ENCODE measurements around the gene RAB10. TPM values are rescaled to one million over a fixed set of nuclear protein-coding genes. Genes with fewer than 3 reads are reported as not detected.
"Not testable (repeated sequence)": the region's sequence is repeated elsewhere in the genome, so short reads cannot be mapped to it uniquely, and the experiment has no call there.

The RAB10 gene
- polyA plus RNA-seq, 2 donors, result 190 to 320 TPM

DNA sequence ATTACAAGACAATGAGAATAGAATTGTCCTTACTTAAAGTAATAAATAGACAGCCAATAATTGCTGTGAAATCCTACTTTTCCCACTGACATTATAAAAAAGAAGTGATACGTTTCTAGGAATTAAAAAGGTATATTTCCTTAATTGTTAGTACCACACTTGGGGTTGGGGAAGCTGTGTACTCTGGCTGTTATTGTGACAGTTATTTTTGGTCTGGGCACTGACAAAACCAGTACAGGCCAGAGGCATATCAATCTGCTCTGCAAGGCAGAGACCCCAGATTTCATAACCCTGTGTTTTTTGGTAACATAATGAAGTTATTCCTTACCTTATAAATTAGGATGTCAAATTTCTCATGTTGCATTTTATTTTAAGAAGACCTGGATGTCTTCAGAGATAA lies 66.5 kb downstream of the RAB10 start:
- Histone ChIP-seq H3K27me3 (ENCODE audit: control insufficient read depth in 1 of 2, insufficient read depth in 2 of 2, low read length in 2 of 2) (no peaks in the 10 kb centered on the region), H3K4me1 (ENCODE audit: control insufficient read depth in 2 of 2, insufficient read depth in 2 of 2, low read length in 1 of 2) (peaks cover 0 to 1% of the 10 kb centered on the region in 2 donors), H3K4me3 (ENCODE audit: low read depth in 1 of 2, low read length in 2 of 2) (no peak overlapping the region), H3K27ac (ENCODE audit: low read depth in 2 of 2, low read length in 1 of 2) (no peak overlapping the region), H3K9me3 (ENCODE audit: control insufficient read depth in 2 of 2, insufficient read depth in 1 of 2, low read depth in 1 of 2, low read length in 1 of 2) (no peaks in the 10 kb centered on the region), H3K36me3 (ENCODE audit: control insufficient read depth in 2 of 2, insufficient read depth in 2 of 2, low read length in 1 of 2) (peaks cover 7 to 8% of the 10 kb centered on the region in 2 donors)
- whole genome bisulfite sequencing, 2 donors, result 75 to 80% methylated on average over 1 of the region's 1 CpG

DNA sequence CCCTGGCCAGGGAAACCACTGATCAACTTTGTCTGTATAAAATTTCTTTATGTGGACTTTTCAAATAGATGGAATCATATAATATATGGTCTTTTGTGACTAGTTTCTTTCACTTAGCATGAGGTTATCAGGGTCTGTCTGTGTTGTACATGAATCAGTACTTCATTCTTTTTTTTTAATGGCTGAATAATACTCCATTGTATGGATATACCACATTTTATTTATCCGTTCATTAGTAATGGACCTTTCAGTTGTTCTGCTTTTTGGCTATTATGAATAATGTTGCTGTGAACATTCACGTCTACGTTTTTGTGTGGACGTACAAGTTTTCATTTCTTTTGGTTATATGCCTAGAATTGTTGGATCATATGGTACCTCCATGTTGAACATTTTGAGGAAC lies 69.9 kb downstream of the RAB10 start:
- Histone ChIP-seq H3K36me3 (ENCODE audit: control insufficient read depth in 2 of 2, insufficient read depth in 2 of 2, low read length in 1 of 2) (peaks cover 7 to 8% of the 10 kb centered on the region in 2 donors), H3K4me1 (ENCODE audit: control insufficient read depth in 2 of 2, insufficient read depth in 2 of 2, low read length in 1 of 2) (no peaks in the 10 kb centered on the region), H3K9me3 (ENCODE audit: control insufficient read depth in 2 of 2, insufficient read depth in 1 of 2, low read depth in 1 of 2, low read length in 1 of 2) (no peaks in the 10 kb centered on the region), H3K4me3 (ENCODE audit: low read depth in 1 of 2, low read length in 2 of 2) (no peak overlapping the region), H3K27me3 (ENCODE audit: control insufficient read depth in 1 of 2, insufficient read depth in 2 of 2, low read length in 2 of 2) (no peaks in the 10 kb centered on the region), H3K27ac (ENCODE audit: low read depth in 2 of 2, low read length in 1 of 2) (no peak overlapping the region)
- 97 to 98% methylated on average over 4 of the region's 4 CpGs for WGBS, 2 donors

DNA sequence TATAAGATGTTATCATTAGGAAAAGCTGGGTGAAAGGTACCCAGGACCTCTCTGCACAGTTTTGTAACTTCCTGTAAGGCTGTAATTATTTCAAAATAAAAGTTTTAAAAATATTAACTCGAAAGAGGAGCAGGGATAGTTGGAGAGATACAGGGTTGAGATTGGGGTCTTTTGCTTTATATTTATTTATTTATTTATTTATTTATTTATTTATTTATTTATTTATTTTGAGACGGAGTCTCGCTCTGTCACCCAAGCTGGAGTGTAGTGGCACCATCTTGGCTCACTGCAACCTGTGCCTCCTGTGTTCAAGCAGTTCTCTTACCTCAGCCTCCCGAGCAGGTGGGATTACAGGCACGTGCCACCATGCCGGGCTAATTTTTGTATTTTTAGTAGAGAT lies 74.8 kb downstream of the RAB10 start:
- H3K4me1 ChIP-seq (ENCODE audit: control insufficient read depth in 2 of 2, insufficient read depth in 2 of 2, low read length in 1 of 2); H3K27me3 ChIP-seq (ENCODE audit: control insufficient read depth in 1 of 2, insufficient read depth in 2 of 2, low read length in 2 of 2); H3K9me3 ChIP-seq (ENCODE audit: control insufficient read depth in 2 of 2, insufficient read depth in 1 of 2, low read depth in 1 of 2, low read length in 1 of 2); H3K4me3 ChIP-seq (ENCODE audit: low read depth in 1 of 2, low read length in 2 of 2); H3K27ac ChIP-seq (ENCODE audit: low read depth in 2 of 2, low read length in 1 of 2); H3K36me3 ChIP-seq (ENCODE audit: control insufficient read depth in 2 of 2, insufficient read depth in 2 of 2, low read length in 1 of 2): not testable (repeated sequence)
- 99% methylated on average over 6 of the region's 6 CpGs for WGBS, 2 donors

DNA sequence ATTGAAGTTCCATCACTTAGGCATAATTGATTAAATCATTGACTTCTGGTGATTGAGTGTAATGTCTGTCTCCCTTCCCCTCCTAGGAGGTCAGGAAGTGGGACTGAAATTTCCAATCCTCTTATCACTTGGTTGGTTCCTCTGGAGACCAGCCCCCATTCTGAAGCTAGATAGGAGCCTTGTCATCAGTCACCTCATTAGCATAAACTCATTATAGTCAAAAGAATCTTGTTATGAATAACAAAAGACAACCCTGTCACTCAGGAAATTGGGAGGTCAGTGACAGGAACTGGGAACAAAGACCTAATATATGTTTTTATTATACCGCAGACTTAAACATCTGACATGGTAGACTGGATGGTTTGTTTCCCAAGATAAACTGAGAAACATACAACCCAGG lies 78.3 kb downstream of the RAB10 start:
- WGBS, 2 donors, result 93 to 98% methylated on average over 1 of the region's 1 CpG
- H3K4me1 ChIP-seq (ENCODE audit: control insufficient read depth in 2 of 2, insufficient read depth in 2 of 2, low read length in 1 of 2), result no peaks in the 10 kb centered on the region
- H3K27me3 ChIP-seq (ENCODE audit: control insufficient read depth in 1 of 2, insufficient read depth in 2 of 2, low read length in 2 of 2), result no peaks in the 10 kb centered on the region
- H3K27ac ChIP-seq (ENCODE audit: low read depth in 2 of 2, low read length in 1 of 2), result no peak overlapping the region
- H3K4me3 ChIP-seq (ENCODE audit: low read depth in 1 of 2, low read length in 2 of 2), result no peak overlapping the region
- peaks cover 3 to 7% of the 10 kb centered on the region in 2 donors for H3K36me3 ChIP-seq (ENCODE audit: control insufficient read depth in 2 of 2, insufficient read depth in 2 of 2, low read length in 1 of 2)
- H3K9me3 ChIP-seq (ENCODE audit: control insufficient read depth in 2 of 2, insufficient read depth in 1 of 2, low read depth in 1 of 2, low read length in 1 of 2), result no peaks in the 10 kb centered on the region

GRCh38 chr2:26114151-26114550 lies 80.3 kb downstream of the RAB10 start:
- WGBS, 2 donors, result 86 to 88% methylated on average over 2 of the region's 2 CpGs
- H3K4me1 ChIP-seq (ENCODE audit: control insufficient read depth in 2 of 2, insufficient read depth in 2 of 2, low read length in 1 of 2), result no peaks in the 10 kb centered on the region
- no peak overlapping the region for H3K27ac ChIP-seq (ENCODE audit: low read depth in 2 of 2, low read length in 1 of 2)
- no peak overlapping the region for H3K4me3 ChIP-seq (ENCODE audit: low read depth in 1 of 2, low read length in 2 of 2)
- H3K9me3 ChIP-seq (ENCODE audit: control insufficient read depth in 2 of 2, insufficient read depth in 1 of 2, low read depth in 1 of 2, low read length in 1 of 2), result no peaks in the 10 kb centered on the region
- no peaks in the 10 kb centered on the region for H3K27me3 ChIP-seq (ENCODE audit: control insufficient read depth in 1 of 2, insufficient read depth in 2 of 2, low read length in 2 of 2)
- H3K36me3 ChIP-seq (ENCODE audit: control insufficient read depth in 2 of 2, insufficient read depth in 2 of 2, low read length in 1 of 2), result peaks cover 3 to 7% of the 10 kb centered on the region in 2 donors

- Histone ChIP-seq H3K9me3 (ENCODE audit: control insufficient read depth in 2 of 2, insufficient read depth in 1 of 2, low read depth in 1 of 2, low read length in 1 of 2) (no peaks in the 10 kb centered on the region), H3K4me1 (ENCODE audit: control insufficient read depth in 2 of 2, insufficient read depth in 2 of 2, low read length in 1 of 2) (peaks cover 0 to 2% of the 10 kb centered on the region in 2 donors), H3K27me3 (ENCODE audit: control insufficient read depth in 1 of 2, insufficient read depth in 2 of 2, low read length in 2 of 2) (no peaks in the 10 kb centered on the region), H3K4me3 (ENCODE audit: low read depth in 1 of 2, low read length in 2 of 2) (no peak overlapping the region), H3K36me3 (ENCODE audit: control insufficient read depth in 2 of 2, insufficient read depth in 2 of 2, low read length in 1 of 2) (no peaks in the 10 kb centered on the region), H3K27ac (ENCODE audit: low read depth in 2 of 2, low read length in 1 of 2) (no peak overlapping the region)
- 75 to 78% methylated on average over 4 of the region's 4 CpGs for WGBS, 2 donors
These were observed 84.8 kb downstream of the RAB10 start for GRCh38 chr2:26118682-26119081.

GRCh38 chr2:26119521-26119920 lies 85.6 kb downstream of the RAB10 start:
- H3K36me3 ChIP-seq (ENCODE audit: control insufficient read depth in 2 of 2, insufficient read depth in 2 of 2, low read length in 1 of 2), result no peaks in the 10 kb centered on the region

DNA sequence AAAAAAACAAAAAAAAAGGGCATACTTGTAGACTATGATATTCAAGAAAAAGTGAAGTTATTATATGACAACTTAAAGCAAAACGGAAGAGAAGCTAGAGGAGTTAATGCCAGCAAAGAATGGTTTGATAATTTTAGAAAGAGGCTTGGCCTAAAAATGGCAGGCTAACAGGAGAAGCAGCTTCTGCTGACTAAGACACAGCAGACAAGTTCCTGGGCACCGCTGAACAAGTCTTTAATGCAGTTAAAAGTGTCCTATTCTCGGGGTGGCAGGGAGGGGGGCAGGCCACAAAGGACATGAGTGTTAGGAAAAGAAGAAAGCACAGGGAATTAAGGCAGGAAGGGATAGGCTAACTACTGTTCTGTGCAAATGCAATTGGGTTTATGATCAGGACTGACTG lies 88.7 kb downstream of the RAB10 start:
- Histone ChIP-seq H3K4me1 (ENCODE audit: control insufficient read depth in 2 of 2, insufficient read depth in 2 of 2, low read length in 1 of 2) (peaks cover 0 to 2% of the 10 kb centered on the region in 2 donors), H3K27ac (ENCODE audit: low read depth in 2 of 2, low read length in 1 of 2) (no peak overlapping the region), H3K36me3 (ENCODE audit: control insufficient read depth in 2 of 2, insufficient read depth in 2 of 2, low read length in 1 of 2) (peaks cover 0 to 2% of the 10 kb centered on the region in 2 donors), H3K27me3 (ENCODE audit: control insufficient read depth in 1 of 2, insufficient read depth in 2 of 2, low read length in 2 of 2) (no peaks in the 10 kb centered on the region), H3K9me3 (ENCODE audit: control insufficient read depth in 2 of 2, insufficient read depth in 1 of 2, low read depth in 1 of 2, low read length in 1 of 2) (no peaks in the 10 kb centered on the region), H3K4me3 (ENCODE audit: low read depth in 1 of 2, low read length in 2 of 2) (no peak overlapping the region)
- WGBS, 2 donors, result 70 to 73% methylated on average over 3 of the region's 3 CpGs

More at GRCh38 chr2:26119521-26119920, 85.6 kb downstream of the RAB10 start:
- WGBS, 2 donors, result 96 to 100% methylated on average over 1 of the region's 1 CpG
- no peaks in the 10 kb centered on the region for H3K9me3 ChIP-seq (ENCODE audit: control insufficient read depth in 2 of 2, insufficient read depth in 1 of 2, low read depth in 1 of 2, low read length in 1 of 2)
- peaks cover 0 to 2% of the 10 kb centered on the region in 2 donors for H3K4me1 ChIP-seq (ENCODE audit: control insufficient read depth in 2 of 2, insufficient read depth in 2 of 2, low read length in 1 of 2)
- no peak overlapping the region for H3K27ac ChIP-seq (ENCODE audit: low read depth in 2 of 2, low read length in 1 of 2)
- no peak overlapping the region for H3K4me3 ChIP-seq (ENCODE audit: low read depth in 1 of 2, low read length in 2 of 2)
- no peaks in the 10 kb centered on the region for H3K27me3 ChIP-seq (ENCODE audit: control insufficient read depth in 1 of 2, insufficient read depth in 2 of 2, low read length in 2 of 2)

DNA sequence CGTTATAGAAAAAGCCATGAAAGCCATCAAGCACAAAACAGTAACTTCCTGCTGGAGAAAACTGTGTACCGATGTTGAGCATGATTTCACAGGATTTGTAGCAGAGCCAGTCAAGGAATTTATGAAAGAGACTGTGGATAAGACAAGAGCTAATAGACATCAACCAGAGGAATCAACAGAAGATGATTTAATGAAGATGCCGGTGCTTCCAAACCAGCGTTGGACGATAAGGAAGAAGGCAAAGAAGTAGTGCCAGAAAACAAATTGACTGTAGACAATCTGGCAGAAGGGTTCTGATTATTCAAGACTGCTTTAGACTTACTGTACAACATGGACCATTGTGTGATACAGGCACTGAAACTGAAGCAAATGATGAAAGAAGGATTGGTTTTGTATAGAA lies 89.5 kb downstream of the RAB10 start:
- Histone ChIP-seq H3K4me3 (ENCODE audit: low read depth in 1 of 2, low read length in 2 of 2) (no peak overlapping the region), H3K36me3 (ENCODE audit: control insufficient read depth in 2 of 2, insufficient read depth in 2 of 2, low read length in 1 of 2) (peaks cover 0 to 5% of the 10 kb centered on the region in 2 donors), H3K4me1 (ENCODE audit: control insufficient read depth in 2 of 2, insufficient read depth in 2 of 2, low read length in 1 of 2) (peaks cover 0 to 2% of the 10 kb centered on the region in 2 donors), H3K9me3 (ENCODE audit: control insufficient read depth in 2 of 2, insufficient read depth in 1 of 2, low read depth in 1 of 2, low read length in 1 of 2) (no peaks in the 10 kb centered on the region), H3K27me3 (ENCODE audit: control insufficient read depth in 1 of 2, insufficient read depth in 2 of 2, low read length in 2 of 2) (no peaks in the 10 kb centered on the region), H3K27ac (ENCODE audit: low read depth in 2 of 2, low read length in 1 of 2) (no peak overlapping the region)
- 80 to 84% methylated on average over 5 of the region's 5 CpGs for WGBS, 2 donors

- H3K4me1 ChIP-seq (ENCODE audit: control insufficient read depth in 2 of 2, insufficient read depth in 2 of 2, low read length in 1 of 2), result peaks cover 0 to 2% of the 10 kb centered on the region in 2 donors
- H3K36me3 ChIP-seq (ENCODE audit: control insufficient read depth in 2 of 2, insufficient read depth in 2 of 2, low read length in 1 of 2), result peaks cover 0 to 5% of the 10 kb centered on the region in 2 donors
- H3K27me3 ChIP-seq (ENCODE audit: control insufficient read depth in 1 of 2, insufficient read depth in 2 of 2, low read length in 2 of 2), result no peaks in the 10 kb centered on the region
- 74 to 80% methylated on average over 4 of the region's 4 CpGs for WGBS, 2 donors
- H3K4me3 ChIP-seq (ENCODE audit: low read depth in 1 of 2, low read length in 2 of 2), result no peak overlapping the region
- H3K9me3 ChIP-seq (ENCODE audit: control insufficient read depth in 2 of 2, insufficient read depth in 1 of 2, low read depth in 1 of 2, low read length in 1 of 2), result no peaks in the 10 kb centered on the region
- no peak overlapping the region for H3K27ac ChIP-seq (ENCODE audit: low read depth in 2 of 2, low read length in 1 of 2)
These were observed 92.2 kb downstream of the RAB10 start for GRCh38 chr2:26126074-26126473.

Measured in esophagus (tissue), 2 donors.